C4-2B (cell line): ENCODE data around the gene RAB17.

Experiments
- CTCF ChIP-seq: fragments of 450-650 bp; conservative IDR thresholded peaks from 2 replicates; pipeline ENCODE4 v1.5.1; 2017; ENCODE audit warnings: mild to moderate bottlenecking
- ZFX ChIP-seq: fragments of 450-650 bp; IDR thresholded peaks from 2 replicates; pipeline ENCODE4 v1.6.1; 2017

- TF ChIP-seq CTCF, result no peak
- no peak for TF ChIP-seq ZFX
Observed at GRCh38 chr2:237583385-237584295, 6.9 kb downstream of the RAB17 start.
